Calu3 (cell line): ENCODE data around the gene ATG7. TPM values are rescaled to one million over a fixed set of nuclear protein-coding genes. Genes with fewer than 3 reads are reported as not detected.

Experiments
- BruUV-seq: library from RNA; stranded (reverse); fragments of 400-500 nt; replicated peaks from 2 replicates; lab custom pipeline; 2021; lab: Mats Ljungman, UMichigan
- CTCF ChIA-PET: fragments of 300-600 bp; sonication (Branson Sonifier 250); formaldehyde crosslinking; loops from one replicate; lab custom pipeline; 2022; ENCODE audit warnings: antibody characterized with exemption; lab: Charles Lee
- DNase-seq: peaks from one replicate; pipeline ENCODE4 v3.0.0; 2022
- H3K27ac Mint-ChIP-seq: one replicate; pipeline ENCODE4 v1.8.0; 2022; ENCODE audit warnings: mixed read lengths; ENCODE audit not compliant: unreplicated experiment
- H3K27me3 Mint-ChIP-seq: one replicate; pipeline ENCODE4 v1.8.0; 2022; ENCODE audit warnings: mixed read lengths; ENCODE audit not compliant: unreplicated experiment
- H3K36me3 Mint-ChIP-seq: one replicate; pipeline ENCODE4 v1.8.0; 2022; ENCODE audit warnings: mild to moderate bottlenecking, moderate library complexity, mixed read lengths; ENCODE audit not compliant: insufficient read depth, unreplicated experiment
- H3K4me1 Mint-ChIP-seq: one replicate; pipeline ENCODE4 v1.8.0; 2022; ENCODE audit warnings: mild to moderate bottlenecking, low read depth, mixed read lengths; ENCODE audit not compliant: unreplicated experiment
- H3K4me3 Mint-ChIP-seq: one replicate; pipeline ENCODE4 v1.8.0; 2022; ENCODE audit warnings: mild to moderate bottlenecking, low read depth, moderate library complexity, mixed read lengths; ENCODE audit not compliant: unreplicated experiment
- H3K9me3 Mint-ChIP-seq: one replicate; pipeline ENCODE4 v1.8.0; 2022; ENCODE audit warnings: low read depth, mixed read lengths; ENCODE audit not compliant: unreplicated experiment
- CTCF ChIP-seq: fragments of 200-600 bp; IDR thresholded peaks from one replicate; pipeline ENCODE4 v1.8.0; 2022; ENCODE audit warnings: antibody characterized with exemption; ENCODE audit not compliant: unreplicated experiment
- intact Hi-C: fragments of 100-400 bp; cut with micrococcal nuclease; formaldehyde crosslinking; loops from one replicate; pipeline ENCODE4 v1.10.0; 2022; ENCODE audit not compliant: unreplicated experiment
- total RNA-seq: library from RNA; stranded (reverse); gene quantifications from 2 replicates; pipeline ENCODE4 v1.2.3, GENCODE V29; 2022

ATG7 gene
- total RNA-seq, 1 experiment from 2014 or later, result 37.3 TPM

- Mint-ChIP-seq H3K4me3 (no peak overlapping the region), H3K27ac (no peak overlapping the region), H3K4me1 (peaks cover 12% of the 10 kb centered on the region), H3K36me3 (peaks cover 14% of the 10 kb centered on the region), H3K9me3 (no peaks in the 10 kb centered on the region), H3K27me3 (no peaks in the 10 kb centered on the region)
- DNase-seq, result no peak
- no TSS peak for BruUV-seq
- CTCF ChIA-PET, result no interaction called here
- intact Hi-C loops, result no loop called here
- TF ChIP-seq CTCF, result no peak
Measured at GRCh38 chr3:11477407-11477911, 205.3 kb downstream of the ATG7 start.

- intact Hi-C loops, result no loop called here
Measured at GRCh38 chr3:11478167-11478566, 206.0 kb downstream of the ATG7 start.

GRCh38 chr3:11479221-11479620, 207.0 kb downstream of the ATG7 start:
- Mint-ChIP-seq H3K27me3 (no peaks in the 10 kb centered on the region), H3K27ac (no peak overlapping the region), H3K9me3 (no peaks in the 10 kb centered on the region), H3K4me1 (peaks cover 12% of the 10 kb centered on the region), H3K36me3 (peaks cover 14% of the 10 kb centered on the region), H3K4me3 (no peak overlapping the region)
- BruUV-seq, result no TSS peak
- no peak for TF ChIP-seq CTCF
- CTCF ChIA-PET, result interaction anchor here (0.6 kb wide), 1 partner anchor 40 kb away, joined by 3 read pairs; no protein-coding TSS in a partner anchor
- DNase-seq, result no peak
- intact Hi-C loops, result no loop called here

More at GRCh38 chr3:11478167-11478566, 206.0 kb downstream of the ATG7 start:
- TF ChIP-seq CTCF, result no peak
- H3K4me1 Mint-ChIP-seq, result peaks cover 12% of the 10 kb centered on the region
- H3K27ac Mint-ChIP-seq, result peak overlapping the region; percentile 42
- H3K27me3 Mint-ChIP-seq, result no peaks in the 10 kb centered on the region
- CTCF ChIA-PET, result no interaction called here
- peaks cover 14% of the 10 kb centered on the region for H3K36me3 Mint-ChIP-seq
- DNase-seq, result no peak
- no peaks in the 10 kb centered on the region for H3K9me3 Mint-ChIP-seq
- no peak overlapping the region for H3K4me3 Mint-ChIP-seq
- no TSS peak for BruUV-seq

- CTCF ChIA-PET, result no interaction called here
- H3K27me3 Mint-ChIP-seq, result no peaks in the 10 kb centered on the region
- BruUV-seq, result no TSS peak
- H3K36me3 Mint-ChIP-seq, result peaks cover 2% of the 10 kb centered on the region
- H3K9me3 Mint-ChIP-seq, result no peaks in the 10 kb centered on the region
- no peak overlapping the region for H3K4me3 Mint-ChIP-seq
- TF ChIP-seq CTCF, result no peak
- intact Hi-C loops, result no loop called here
- DNase-seq, result no peak
- no peak overlapping the region for H3K27ac Mint-ChIP-seq
- H3K4me1 Mint-ChIP-seq, result peaks cover 12% of the 10 kb centered on the region
Measured at GRCh38 chr3:11480663-11481298, 208.6 kb downstream of the ATG7 start.
